ENCODE results near the gene NLRC5.

DNA sequence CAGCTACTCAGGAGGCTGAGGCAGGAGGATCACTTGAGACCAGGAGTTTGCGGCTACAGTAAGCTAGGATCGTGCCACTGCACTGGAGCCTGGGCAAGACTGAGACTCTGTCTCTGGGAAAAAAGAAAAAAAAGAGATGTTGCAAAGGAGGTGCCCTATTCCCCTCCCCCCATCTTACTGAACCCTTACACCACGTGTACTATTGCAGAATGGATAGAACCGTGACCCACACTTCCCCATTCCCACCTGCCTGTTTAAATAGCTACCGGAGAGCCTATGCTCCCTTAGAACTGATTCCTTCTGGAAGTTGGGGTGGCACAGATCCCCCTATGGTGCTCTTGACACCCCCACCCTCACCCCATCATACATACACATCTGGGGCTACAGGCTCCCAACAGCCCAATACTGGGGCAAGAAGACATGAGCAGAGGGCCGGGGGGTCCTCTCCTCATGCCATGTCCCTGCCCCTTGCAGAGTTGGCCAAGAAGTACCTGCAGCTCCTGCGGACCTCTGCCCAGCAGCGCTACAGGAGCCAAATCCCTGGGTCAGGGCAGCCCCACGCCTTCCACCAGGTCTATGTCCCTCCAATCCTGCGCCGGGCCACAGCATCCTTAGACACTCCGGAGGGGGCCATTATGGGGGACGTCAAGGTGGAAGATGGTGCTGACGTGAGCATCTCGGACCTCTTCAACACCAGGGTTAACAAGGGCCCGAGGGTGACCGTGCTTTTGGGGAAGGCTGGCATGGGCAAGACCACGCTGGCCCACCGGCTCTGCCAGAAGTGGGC, 35.7 kb downstream of the NLRC5 start:
- TF ChIP-seq GATA2 (IDR thresholded peaks at IDR 0.05; ENCODE audit: low read depth, low read length) (no peak), GATA3 (IDR thresholded peaks at IDR 0.05; ENCODE audit: low read depth, low read length) (no peak)

All from SH-SY5Y (cell line).